SH-SY5Y (cell line): ENCODE measurements around the gene LRRC8B.

Source experiments
- GATA2 ChIP-seq: IDR thresholded peaks from 2 replicates; pipeline ENCODE4 v1.6.1; 2011; ENCODE audit warnings: mild to moderate bottlenecking, low read depth, low read length
- GATA3 ChIP-seq: IDR thresholded peaks from 2 replicates; pipeline ENCODE4 v1.6.1; 2011; ENCODE audit warnings: low read depth, mild to moderate bottlenecking, low read length, moderate library complexity

- TF ChIP-seq GATA2 (no peak), GATA3 (no peak)
These were observed 117.2 kb downstream of the LRRC8B start for GRCh38 chr1:89641781-89642180.
